CD4-positive, alpha-beta T cell treated with Interleukin-21 for 1 hour (primary cell): Measurements from ENCODE around the gene LTB4R2.

ENCODE experiments used
- DNase-seq: peaks from one replicate; pipeline ENCODE4 v3.0.0-alpha.2; 2020

The LTB4R2 gene

DNA sequence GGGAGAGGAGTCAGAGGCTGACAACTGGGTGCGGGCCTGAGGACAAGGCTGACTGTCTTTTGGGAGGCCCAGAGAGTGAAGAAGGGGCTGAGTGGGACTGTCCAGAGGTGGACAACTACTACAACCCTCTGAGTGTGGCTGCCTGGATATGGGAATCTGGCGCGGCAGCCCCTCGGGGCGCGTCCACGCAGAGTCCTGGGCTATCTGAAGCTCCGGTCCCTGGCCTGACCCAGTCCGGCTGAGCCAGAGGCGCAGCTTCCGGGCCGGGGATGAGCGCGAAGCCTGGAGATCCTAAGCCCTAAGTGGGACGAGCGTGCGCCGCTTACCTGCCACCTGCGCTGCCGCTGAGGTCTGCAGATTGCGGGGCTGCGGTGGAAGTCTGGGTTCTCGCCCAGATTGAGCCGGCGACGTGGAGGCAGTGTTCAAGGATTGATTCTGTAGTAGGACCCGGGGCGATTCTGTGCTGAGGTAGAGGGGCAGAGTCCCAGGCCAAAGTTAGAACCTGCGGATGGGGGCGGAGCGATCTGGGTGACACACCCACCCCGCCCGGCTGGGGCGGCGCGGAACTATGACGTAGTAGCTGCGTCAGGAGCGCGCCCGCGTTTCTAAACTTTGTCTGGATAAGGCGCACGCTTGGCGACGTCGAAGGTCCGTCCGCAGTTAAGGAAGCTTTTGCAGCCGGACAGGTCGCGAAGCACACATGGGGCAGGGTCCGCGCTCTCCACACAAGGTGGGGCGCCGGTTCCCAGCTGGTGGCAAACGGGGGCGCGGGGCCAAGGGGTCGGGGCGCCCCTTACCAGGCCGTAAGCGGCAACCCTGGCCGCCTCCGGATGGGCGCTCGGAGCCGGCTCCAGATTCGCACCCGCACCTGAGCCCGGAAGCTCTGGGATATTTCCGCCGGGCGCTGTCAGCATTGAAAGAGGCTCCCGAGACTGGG is 10.4 kb upstream of the LTB4R2 start, which contains the start of the genes DHRS1 and NOP9:
TSS of gene DHRS1 (minus strand) at position 526 of the 937 bp plus-strand sequence. CDS start 674 bp downstream, outside the sequence.
TSS of gene NOP9 (plus strand) at position 596 of the 937 bp plus-strand sequence. CDS start at position 701, 105 bp downstream.
- peak; percentile 91 for DNase-seq

DNA sequence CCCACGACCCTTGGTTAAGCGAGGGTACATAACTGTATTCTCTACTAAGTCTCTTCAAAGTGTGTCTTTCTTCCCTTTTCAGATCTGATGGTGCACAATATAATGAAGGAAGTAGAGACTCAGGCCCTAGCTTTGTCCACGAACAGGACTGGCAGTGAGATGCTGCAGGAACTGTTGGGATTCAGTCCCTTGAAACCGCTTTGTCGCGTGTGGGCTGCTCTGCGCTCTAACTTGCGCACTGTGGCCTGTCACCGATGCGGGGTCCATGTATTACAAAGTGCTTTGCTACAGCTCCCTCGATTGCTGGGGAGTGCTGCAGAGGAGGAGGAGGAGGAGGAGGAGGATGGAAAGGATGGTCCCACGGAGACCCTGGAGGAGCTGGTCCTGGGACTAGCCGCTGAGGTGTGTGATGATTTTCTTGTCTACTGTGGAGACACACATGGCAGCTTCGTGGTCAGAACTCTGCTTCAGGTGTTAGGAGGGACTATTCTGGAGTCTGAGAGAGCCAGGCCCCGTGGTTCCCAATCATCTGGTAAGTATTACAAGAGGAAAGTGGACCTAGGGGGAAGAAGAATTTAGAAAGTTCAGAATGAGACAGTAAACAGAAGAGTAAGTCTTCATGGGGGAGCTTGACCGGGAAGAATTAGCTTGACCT is 9.5 kb upstream of the LTB4R2 start:
- DNase-seq: no peak

DNA sequence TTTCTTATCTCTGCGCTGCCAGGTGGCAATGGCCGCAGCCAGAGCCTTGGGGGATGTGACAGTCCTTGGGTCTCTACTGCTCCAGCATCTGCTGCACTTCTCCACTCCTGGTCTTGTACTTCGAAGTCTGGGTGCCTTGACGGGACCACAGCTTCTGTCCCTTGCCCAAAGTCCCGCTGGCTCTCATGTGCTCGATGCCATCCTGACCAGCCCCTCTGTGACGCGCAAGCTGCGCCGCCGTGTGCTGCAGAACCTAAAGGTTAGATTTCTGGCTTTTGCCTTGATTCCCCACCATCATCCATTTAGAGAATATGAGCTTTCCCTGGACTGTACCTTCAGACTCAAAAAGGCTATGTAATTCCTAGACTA is 5.9 kb upstream of the LTB4R2 start:
- DNase-seq: no peak

DNA sequence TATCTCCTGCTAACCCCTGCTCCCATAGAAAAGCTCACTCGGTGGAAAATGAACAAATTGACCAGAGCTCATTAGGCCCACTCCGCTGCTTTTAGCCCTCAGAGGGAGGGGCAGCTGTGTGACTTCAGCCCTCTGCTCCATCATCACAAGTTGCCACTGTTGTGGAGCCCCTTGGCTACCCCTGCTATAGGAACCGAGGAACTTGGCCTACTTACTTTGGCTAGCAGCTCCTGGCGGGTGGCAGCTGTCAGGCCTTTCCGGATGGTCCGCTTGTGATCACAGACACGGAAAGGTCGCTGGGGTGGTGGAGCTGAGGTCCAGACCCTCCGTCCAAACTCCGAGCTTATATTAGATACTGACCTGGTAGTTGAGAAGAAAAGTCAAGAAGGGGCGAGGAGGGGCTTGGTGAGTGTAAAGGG is 2.8 kb upstream of the LTB4R2 start:
- no peak for DNase-seq

DNA sequence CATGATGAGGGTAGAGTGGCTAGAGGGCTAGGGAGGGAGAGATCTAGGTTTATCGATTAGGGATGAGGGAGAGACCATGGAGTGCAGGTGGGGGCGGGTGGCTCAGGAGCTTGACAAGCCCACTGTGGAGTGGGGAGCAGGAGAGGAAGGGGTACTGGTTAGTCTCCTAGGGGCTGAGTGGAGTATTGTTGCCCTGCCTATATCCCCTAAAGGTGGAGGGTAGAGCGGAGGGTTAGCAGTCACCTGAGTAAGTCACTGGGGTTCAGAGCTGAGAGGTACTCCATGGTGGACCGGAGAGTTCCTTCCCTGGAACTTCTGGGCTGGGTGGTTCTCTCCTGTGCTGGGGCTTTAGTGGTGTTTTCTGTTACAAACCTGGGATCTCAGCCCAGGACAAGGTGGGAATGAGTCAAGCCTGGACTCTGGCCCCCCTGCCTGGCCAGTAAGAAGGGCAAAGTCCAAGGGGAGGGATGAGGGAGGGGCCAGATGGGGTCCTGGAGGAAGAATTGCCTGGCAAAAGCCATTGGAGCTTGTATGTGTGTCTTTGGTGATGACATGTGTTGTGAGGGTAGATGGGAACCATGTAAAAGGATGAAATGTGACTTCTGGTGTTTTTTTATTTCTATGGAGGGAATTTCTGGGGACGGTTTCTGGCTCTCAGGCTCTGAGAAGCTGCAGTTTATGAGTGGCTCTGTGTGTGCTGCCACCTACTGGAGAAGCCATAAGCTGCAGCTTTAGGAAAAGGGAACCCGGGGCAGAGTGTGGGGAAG is 2.2 kb upstream of the LTB4R2 start, which contains the start of gene CIDEB:
TSS of gene CIDEB (minus strand) at position 403 of the 767 bp plus-strand sequence. CDS start at position 284, 119 bp downstream.
- DNase-seq: peak; percentile 74

DNA sequence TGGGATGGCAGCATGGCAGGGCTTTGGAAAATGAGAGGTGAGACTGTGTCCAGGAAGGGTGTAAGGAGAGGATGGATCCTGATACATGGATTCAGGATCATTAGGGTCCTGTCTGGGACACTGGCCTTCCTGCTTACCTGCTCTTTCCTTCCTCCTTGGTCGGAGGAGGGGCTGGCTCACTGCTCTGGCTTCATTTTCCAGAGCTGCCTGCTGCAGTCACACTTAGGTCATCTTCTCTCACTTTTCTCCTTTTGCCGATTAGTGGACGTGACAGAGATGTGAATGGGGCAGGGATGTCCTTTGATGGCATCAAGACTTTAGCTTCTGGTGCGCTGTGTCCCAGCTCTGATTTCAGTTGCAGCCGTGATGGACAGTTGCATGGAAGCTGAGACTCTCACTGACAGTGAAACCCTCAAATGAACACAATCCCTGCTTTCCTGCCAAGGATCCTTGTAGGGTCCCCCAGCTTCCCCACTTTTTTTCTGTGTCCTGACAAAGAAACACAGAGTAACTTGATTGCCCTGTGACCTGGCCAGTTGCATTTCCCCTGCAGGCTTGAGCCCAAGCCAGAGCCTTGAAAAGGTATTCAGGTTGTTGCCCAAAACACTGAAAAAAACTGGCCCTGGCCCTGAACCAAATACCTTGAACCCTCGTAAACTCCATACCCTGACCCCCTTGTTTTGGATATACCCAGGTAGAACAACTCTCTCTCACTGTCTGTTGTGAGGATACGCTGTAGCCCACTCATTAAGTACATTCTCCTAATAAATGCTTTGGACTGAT is 1.4 kb upstream of the LTB4R2 start:
- no peak for DNase-seq

GRCh38 chr14:24310265-24310645 is 315 bp downstream of the LTB4R2 start:
- DNase-seq: no peak

DNA sequence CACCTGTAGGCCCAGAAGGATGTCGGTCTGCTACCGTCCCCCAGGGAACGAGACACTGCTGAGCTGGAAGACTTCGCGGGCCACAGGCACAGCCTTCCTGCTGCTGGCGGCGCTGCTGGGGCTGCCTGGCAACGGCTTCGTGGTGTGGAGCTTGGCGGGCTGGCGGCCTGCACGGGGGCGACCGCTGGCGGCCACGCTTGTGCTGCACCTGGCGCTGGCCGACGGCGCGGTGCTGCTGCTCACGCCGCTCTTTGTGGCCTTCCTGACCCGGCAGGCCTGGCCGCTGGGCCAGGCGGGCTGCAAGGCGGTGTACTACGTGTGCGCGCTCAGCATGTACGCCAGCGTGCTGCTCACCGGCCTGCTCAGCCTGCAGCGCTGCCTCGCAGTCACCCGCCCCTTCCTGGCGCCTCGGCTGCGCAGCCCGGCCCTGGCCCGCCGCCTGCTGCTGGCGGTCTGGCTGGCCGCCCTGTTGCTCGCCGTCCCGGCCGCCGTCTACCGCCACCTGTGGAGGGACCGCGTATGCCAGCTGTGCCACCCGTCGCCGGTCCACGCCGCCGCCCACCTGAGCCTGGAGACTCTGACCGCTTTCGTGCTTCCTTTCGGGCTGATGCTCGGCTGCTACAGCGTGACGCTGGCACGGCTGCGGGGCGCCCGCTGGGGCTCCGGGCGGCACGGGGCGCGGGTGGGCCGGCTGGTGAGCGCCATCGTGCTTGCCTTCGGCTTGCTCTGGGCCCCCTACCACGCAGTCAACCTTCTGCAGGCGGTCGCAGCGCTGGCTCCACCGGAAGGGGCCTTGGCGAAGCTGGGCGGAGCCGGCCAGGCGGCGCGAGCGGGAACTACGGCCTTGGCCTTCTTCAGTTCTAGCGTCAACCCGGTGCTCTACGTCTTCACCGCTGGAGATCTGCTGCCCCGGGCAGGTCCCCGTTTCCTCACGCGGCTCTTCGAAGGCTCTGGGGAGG is 985 bp downstream of the LTB4R2 start, which contains the start of gene LTB4R:
TSS of gene LTB4R (plus strand) at position 857 of the 959 bp plus-strand sequence. CDS start 4,150 bp downstream, outside the sequence.
- DNase-seq: peak; percentile 80

GRCh38 chr14:24311837-24312615 is 2.1 kb downstream of the LTB4R2 start:
- no peak for DNase-seq

GRCh38 chr14:24312736-24313507 is 3.0 kb downstream of the LTB4R2 start:
- DNase-seq: peak; percentile 60

DNA sequence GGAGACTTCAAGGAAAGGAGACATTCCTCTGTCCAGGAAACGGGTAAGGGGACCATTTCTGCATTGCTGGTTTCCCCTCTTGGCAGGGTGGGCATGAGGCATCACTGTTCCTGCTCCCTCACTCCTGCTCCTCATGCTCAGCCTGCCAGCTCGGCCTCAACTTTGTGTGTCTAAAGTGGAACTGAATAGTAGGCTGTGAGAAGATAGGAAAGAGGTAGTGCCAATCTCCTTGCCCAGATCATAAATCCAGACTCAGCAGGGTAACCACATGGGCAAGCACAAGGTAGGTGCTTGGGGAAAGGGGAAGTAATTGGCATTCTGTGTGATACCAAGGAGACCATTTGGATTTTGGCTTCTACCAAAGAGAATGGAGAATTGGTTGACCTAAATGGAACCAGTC is 4.0 kb downstream of the LTB4R2 start:
- DNase-seq: no peak

- DNase-seq: no peak
Measured at GRCh38 chr14:24314377-24315193, 4.6 kb downstream of the LTB4R2 start.

- no peak for DNase-seq
Measured at GRCh38 chr14:24315243-24315806, 5.4 kb downstream of the LTB4R2 start.

- no peak for DNase-seq
Measured at GRCh38 chr14:24315807-24316596, 6.1 kb downstream of the LTB4R2 start.

DNA sequence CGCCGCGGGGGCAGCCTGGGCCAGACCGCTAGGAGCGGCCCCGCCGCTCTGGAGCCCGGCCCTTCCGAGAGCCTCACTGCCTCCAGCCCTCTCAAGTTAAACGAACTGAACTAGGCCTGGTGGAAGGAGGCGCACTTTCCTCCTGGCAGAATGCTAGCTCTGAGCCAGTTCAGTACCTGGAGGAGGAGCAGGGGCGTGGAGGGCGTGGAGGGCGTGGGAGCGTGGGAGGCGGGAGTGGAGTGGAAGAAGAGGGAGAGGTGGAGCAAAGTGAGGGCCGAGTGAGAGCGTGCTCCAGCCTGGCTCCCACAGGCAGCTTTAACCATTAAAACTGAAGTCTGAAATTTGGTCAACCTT is 6.6 kb downstream of the LTB4R2 start:
- no peak for DNase-seq

- no peak for DNase-seq
Measured at GRCh38 chr14:24317141-24317928, 7.4 kb downstream of the LTB4R2 start.
